GM10248 (cell line): ENCODE results near the gene GRIK2.

ENCODE experiments used
- CTCF ChIA-PET: fragments of 300-600 bp; sonication (Branson Sonifier 250); formaldehyde crosslinking; extraction: SDS; loops from one replicate; lab custom pipeline; 2021; ENCODE audit warnings: antibody characterized with exemption; lab: Yijun Ruan, JAX
- POLR2A ChIA-PET: fragments of 350-650 bp; sonication (Branson Sonifier 250); formaldehyde crosslinking; extraction: SDS; loops from one replicate; lab custom pipeline; 2020; ENCODE audit warnings: antibody characterized with exemption; lab: Yijun Ruan, JAX
- DNase-seq: peaks from one replicate; pipeline ENCODE4 v3.0.0; 2012; ENCODE audit errors: extremely low spot score
- TF ChIP-seq, protein P1 (sequence below): IDR thresholded peaks from 2 replicates; pipeline ENCODE4 v1.5.1; 2012; ENCODE audit warnings: mild to moderate bottlenecking, low read depth; ENCODE audit errors: extremely low read depth, missing control alignments, control extremely low read depth

GRIK2 gene

DNA sequence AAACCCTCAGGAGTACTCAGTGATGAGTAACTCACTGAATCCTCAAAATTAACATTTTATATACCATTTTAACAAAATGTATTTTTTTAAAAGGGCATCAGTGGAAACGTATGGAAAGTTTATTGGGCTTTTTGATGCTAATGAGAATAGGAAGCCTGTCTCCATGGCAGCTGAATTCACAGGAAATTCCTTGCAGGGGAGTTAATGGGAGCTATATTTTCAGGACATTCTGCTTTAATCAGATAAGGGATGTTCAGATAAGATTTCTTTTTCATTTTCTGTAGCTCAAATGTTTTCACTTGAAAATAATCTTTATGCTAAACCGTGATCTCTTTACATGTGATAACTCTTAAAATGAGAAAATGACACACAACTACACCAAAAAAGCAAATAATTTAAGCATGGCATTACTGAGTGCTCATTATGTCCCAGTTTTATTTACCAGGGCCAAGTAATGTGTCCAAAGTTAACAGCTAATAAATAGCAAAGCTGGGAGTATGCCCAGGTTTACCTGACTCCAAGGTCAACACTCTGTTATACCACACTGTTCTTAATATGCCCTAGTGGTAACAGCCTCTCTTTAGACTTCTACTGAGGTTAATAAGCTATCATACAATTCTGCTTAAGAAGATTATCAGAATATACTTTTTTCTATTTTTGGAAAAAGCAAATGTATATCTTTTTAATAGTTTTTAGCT lies 348.1 kb downstream of the GRIK2 start:
- ChIA-PET CTCF (no interaction called here), POLR2A (no interaction called here)
- TF ChIP-seq, protein P1, sequence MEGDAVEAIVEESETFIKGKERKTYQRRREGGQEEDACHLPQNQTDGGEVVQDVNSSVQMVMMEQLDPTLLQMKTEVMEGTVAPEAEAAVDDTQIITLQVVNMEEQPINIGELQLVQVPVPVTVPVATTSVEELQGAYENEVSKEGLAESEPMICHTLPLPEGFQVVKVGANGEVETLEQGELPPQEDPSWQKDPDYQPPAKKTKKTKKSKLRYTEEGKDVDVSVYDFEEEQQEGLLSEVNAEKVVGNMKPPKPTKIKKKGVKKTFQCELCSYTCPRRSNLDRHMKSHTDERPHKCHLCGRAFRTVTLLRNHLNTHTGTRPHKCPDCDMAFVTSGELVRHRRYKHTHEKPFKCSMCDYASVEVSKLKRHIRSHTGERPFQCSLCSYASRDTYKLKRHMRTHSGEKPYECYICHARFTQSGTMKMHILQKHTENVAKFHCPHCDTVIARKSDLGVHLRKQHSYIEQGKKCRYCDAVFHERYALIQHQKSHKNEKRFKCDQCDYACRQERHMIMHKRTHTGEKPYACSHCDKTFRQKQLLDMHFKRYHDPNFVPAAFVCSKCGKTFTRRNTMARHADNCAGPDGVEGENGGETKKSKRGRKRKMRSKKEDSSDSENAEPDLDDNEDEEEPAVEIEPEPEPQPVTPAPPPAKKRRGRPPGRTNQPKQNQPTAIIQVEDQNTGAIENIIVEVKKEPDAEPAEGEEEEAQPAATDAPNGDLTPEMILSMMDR: no peak
- DNase-seq: no peak

DNA sequence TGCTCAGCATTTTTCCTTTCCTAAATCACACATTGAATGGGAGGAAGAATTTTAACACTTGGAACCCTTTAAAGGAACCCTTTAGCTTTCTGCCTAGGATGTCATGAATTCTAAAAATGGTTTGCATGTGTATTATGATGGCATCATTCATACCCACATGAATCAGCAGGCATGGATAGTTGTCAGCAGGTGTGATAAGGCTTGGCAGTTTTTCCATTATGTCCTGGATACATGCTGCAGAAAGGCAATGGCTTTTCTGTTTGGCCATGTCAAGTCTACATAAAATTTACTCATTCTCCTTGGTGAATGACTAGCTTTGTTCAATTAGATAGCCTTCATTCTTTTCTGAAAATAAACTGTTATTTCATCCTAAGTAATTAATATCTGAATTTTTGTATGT lies 353.7 kb downstream of the GRIK2 start:
- ChIA-PET CTCF (no interaction called here), POLR2A (no interaction called here)
- no peak for DNase-seq
- TF ChIP-seq, protein P1: no peak

DNA sequence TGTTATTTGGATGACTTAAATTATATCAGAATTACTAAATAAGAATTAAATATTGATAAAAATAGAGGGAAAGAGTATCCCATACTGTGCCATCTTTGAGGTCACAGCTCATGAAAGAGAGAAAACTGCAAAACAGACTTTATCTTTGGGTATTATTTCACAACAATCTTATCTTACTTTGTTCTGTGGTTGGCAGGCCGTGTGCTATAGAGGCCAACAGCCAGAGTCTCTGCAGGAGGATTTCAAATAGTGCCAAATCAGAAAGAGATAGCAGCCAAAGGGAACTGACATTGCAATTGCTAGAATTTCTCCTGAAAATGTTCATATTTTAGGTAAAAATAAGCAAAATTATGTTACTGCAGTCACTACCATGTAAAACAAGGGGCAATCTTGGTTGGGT lies 354.2 kb downstream of the GRIK2 start:
- DNase-seq: no peak
- POLR2A ChIA-PET: no interaction called here
- TF ChIP-seq, protein P1: no peak
- CTCF ChIA-PET: no interaction called here

DNA sequence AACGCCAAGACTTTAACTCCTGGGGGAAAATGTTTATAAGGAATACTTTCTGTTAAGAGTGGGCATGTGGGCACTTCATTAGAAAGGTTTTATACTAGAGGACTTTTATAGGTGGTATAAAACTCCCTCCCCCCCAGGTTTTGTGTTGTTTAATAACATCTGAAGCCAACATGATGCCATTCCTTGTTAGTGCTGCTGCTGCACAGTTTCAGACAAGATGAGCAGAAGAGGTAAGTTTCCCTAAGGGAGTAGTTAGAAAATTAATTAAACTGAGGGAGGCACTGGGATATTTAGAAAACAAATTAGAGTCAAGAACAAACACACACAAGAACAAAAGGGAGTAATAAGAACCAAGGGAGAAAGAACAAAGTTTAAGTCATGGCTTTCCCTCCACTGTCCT lies 362.4 kb downstream of the GRIK2 start:
- no peak for DNase-seq
- CTCF ChIA-PET: no interaction called here
- POLR2A ChIA-PET: no interaction called here

DNA sequence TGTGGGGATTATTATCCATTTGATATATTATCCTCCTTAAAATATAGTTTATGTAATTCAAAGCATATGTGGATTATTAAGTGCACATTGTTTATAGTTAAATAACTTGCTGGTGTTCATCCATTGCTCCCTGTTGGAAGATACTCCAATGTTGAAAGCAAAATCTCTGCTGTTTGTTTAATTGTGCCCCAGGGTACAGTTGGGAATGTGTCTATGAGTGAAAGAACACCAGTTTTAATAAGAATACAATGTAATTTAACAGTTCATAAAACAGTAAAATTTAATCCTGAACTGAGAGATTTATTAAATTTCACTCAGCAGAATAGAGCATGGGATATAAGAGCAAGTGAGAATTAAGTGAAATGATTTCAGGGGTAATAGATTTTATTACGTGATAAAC lies 364.9 kb downstream of the GRIK2 start:
- ChIA-PET POLR2A (no interaction called here), CTCF (no interaction called here)
- TF ChIP-seq, protein P1: no peak
- no peak for DNase-seq

More for the DNA sequence above, 362.4 kb downstream of the GRIK2 start:
- TF ChIP-seq, protein P1: no peak

DNA sequence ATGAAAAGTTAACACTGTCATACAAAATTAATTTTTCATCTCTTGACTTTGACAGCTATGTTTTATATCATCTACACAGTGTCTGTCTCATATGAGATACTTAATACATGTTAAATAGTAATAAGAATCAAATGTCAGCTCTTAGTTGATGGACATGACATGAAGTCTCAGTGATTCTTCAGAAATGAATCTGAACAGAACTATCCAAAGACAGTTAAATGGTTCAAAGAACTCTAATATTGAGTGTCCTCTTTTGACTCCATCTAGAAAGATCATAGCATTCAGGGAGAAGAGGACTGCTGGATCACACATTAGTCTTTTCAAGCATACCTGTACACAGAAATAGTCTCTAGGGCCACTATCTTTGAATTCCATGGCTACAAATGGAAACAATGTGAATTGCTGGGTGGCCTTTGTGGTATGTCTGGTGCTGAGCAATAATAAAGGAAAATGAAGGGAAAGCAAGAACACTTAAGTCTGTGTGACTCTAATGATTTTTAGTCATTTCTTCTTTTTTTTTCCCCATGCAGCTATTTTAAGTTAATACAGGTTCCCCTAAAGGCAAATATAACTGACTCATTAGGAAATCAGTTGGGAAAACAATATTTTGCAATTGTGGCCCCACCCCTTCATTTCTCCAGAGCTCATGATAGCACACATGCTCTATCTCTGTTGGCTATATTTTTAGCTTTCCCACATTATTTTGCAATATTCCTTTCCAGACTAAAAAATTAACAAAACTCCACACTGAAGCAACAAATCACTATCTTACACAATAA lies 367.5 kb downstream of the GRIK2 start:
- CTCF ChIA-PET: interaction anchor here (1.4 kb wide), 1 partner anchor 12 kb away, joined by 5 read pairs; no protein-coding TSS in a partner anchor
- DNase-seq: no peak
- POLR2A ChIA-PET: no interaction called here
- TF ChIP-seq, protein P1: no peak
